Measurements from ENCODE around the gene NADK. TPM values are rescaled to one million over a fixed set of nuclear protein-coding genes. Genes with fewer than 3 reads are reported as not detected.

Gene NADK
- polyA plus RNA-seq = 59.8 TPM
- long read RNA-seq, donor 1, transcript NADK-201 (12 exons, 3,235 nt) = major isoform, 5 of 5 reads
- long read RNA-seq, donor 1, partial matches to known transcripts = 0 of 5 reads
- long read RNA-seq, donor 1, other reads (novel, unspliced or antisense) = 0 of 5 reads
- long read RNA-seq, donor 2, transcript NADK-201 (12 exons, 3,235 nt) = major isoform, 13 of 15 reads
- long read RNA-seq, donor 2, partial matches to known transcripts = 0 of 15 reads
- long read RNA-seq, donor 2, other reads (novel, unspliced or antisense) = 0 of 15 reads
- long read RNA-seq, donor 3 = 0 reads
- long read RNA-seq, donor 4, partial matches to known transcripts = 0 of 1 reads
- long read RNA-seq, donor 4, other reads (novel, unspliced or antisense) = 0 of 1 reads
- long read RNA-seq, donor 5, transcript NADK-201 (12 exons, 3,235 nt) = major isoform, 5 of 6 reads
- long read RNA-seq, donor 5, partial matches to known transcripts = 0 of 6 reads
- long read RNA-seq, donor 5, other reads (novel, unspliced or antisense) = 0 of 6 reads
- long read RNA-seq, donor 6, transcript NADK-201 (12 exons, 3,235 nt) = major isoform, 12 of 16 reads
- long read RNA-seq, donor 6, partial matches to known transcripts = 0 of 16 reads
- long read RNA-seq, donor 6, other reads (novel, unspliced or antisense) = 0 of 16 reads
- long read RNA-seq, donor 7, transcript NADK-201 (12 exons, 3,235 nt) = major isoform, 8 of 11 reads
- long read RNA-seq, donor 7, partial matches to known transcripts = 0 of 11 reads
- long read RNA-seq, donor 7, other reads (novel, unspliced or antisense) = 0 of 11 reads
- long read RNA-seq, donor 8, transcript NADK-206 (3 exons, 722 nt) = major isoform, 7 of 14 reads
- long read RNA-seq, donor 8, transcript NADK-201 (12 exons, 3,235 nt) = major isoform, 7 of 14 reads
- long read RNA-seq, donor 8, partial matches to known transcripts = 0 of 14 reads
- long read RNA-seq, donor 8, other reads (novel, unspliced or antisense) = 0 of 14 reads
- long read RNA-seq, donor 9, transcript NADK-201 (12 exons, 3,235 nt) = major isoform, 10 of 13 reads
- long read RNA-seq, donor 9, partial matches to known transcripts = 0 of 13 reads
- long read RNA-seq, donor 9, other reads (novel, unspliced or antisense) = 0 of 13 reads
- long read RNA-seq, donor 10, transcript NADK-201 (12 exons, 3,235 nt) = major isoform, 10 of 14 reads
- long read RNA-seq, donor 10, partial matches to known transcripts = 0 of 14 reads
- long read RNA-seq, donor 10, other reads (novel, unspliced or antisense) = 0 of 14 reads
- long read RNA-seq, donor 11, transcript NADK-201 (12 exons, 3,235 nt) = major isoform, 9 of 11 reads
- long read RNA-seq, donor 11, partial matches to known transcripts = 0 of 11 reads
- long read RNA-seq, donor 11, other reads (novel, unspliced or antisense) = 0 of 11 reads

- H3K4me3 ChIP-seq (ENCODE audit: low read length) = peak within 1 kb of the TSS; percentile 61
- H3K27me3 ChIP-seq (ENCODE audit: control insufficient read depth, insufficient read depth, low read length) = no peaks in the 10 kb centered on the region
- DNase-seq = peak; percentile 71
- H3K9me3 ChIP-seq (ENCODE audit: control insufficient read depth, low read depth, low read length) = peaks cover 3% of the 10 kb centered on the region
- H3K27ac ChIP-seq (ENCODE audit: low read length) = peak within 1 kb of the TSS; percentile 91
- no peaks in the 10 kb centered on the region for H3K36me3 ChIP-seq (ENCODE audit: control insufficient read depth, insufficient read depth, low read length)
- whole genome bisulfite sequencing (ENCODE audit: insufficient coverage, low lambda C conversion rate) = no CpG with 5 or more reads among the region's 99 CpGs
- H3K4me1 ChIP-seq (ENCODE audit: control insufficient read depth, insufficient read depth, low read length) = peaks cover 54% of the 10 kb centered on the region
These were observed at the start of gene NADK for GRCh38 chr1:1777950-1778662. NADK (minus strand) TSS chr1:1778470; CDS start chr1:1765406, 13,064 bp downstream.

- Histone ChIP-seq H3K27me3 (ENCODE audit: control insufficient read depth, insufficient read depth, low read length) (no peaks in the 10 kb centered on the region), H3K36me3 (ENCODE audit: control insufficient read depth, insufficient read depth, low read length) (peaks cover 33% of the 10 kb centered on the region), H3K4me1 (ENCODE audit: control insufficient read depth, insufficient read depth, low read length) (peaks cover 7% of the 10 kb centered on the region), H3K9me3 (ENCODE audit: control insufficient read depth, low read depth, low read length) (no peaks in the 10 kb centered on the region), H3K27ac (ENCODE audit: low read length) (no peak overlapping the region), H3K4me3 (ENCODE audit: low read length) (no peak overlapping the region)
- whole genome bisulfite sequencing (ENCODE audit: insufficient coverage, low lambda C conversion rate) = 100% methylated on average over 1 of the region's 14 CpGs
- no peak for DNase-seq
These were observed 49.0 kb upstream of the NADK start for GRCh38 chr1:1827089-1827848.

GRCh38 chr1:1826356-1827088, 48.3 kb upstream of the NADK start:
- Histone ChIP-seq H3K9me3 (ENCODE audit: control insufficient read depth, low read depth, low read length) (no peaks in the 10 kb centered on the region), H3K4me3 (ENCODE audit: low read length) (no peak overlapping the region), H3K36me3 (ENCODE audit: control insufficient read depth, insufficient read depth, low read length) (peaks cover 36% of the 10 kb centered on the region), H3K27ac (ENCODE audit: low read length) (no peak overlapping the region), H3K27me3 (ENCODE audit: control insufficient read depth, insufficient read depth, low read length) (no peaks in the 10 kb centered on the region), H3K4me1 (ENCODE audit: control insufficient read depth, insufficient read depth, low read length) (peaks cover 7% of the 10 kb centered on the region)
- no CpG with 5 or more reads among the region's 9 CpGs for WGBS (ENCODE audit: insufficient coverage, low lambda C conversion rate)
- DNase-seq = peak in 1 of 2 donors; percentile 19

GRCh38 chr1:1825217-1825616, 46.9 kb upstream of the NADK start:
- no CpG with 5 or more reads among the region's 5 CpGs for WGBS (ENCODE audit: insufficient coverage, low lambda C conversion rate)

GRCh38 chr1:1819762-1820161, 41.5 kb upstream of the NADK start:
- no peak overlapping the region for H3K4me3 ChIP-seq (ENCODE audit: low read length)
- H3K36me3 ChIP-seq (ENCODE audit: control insufficient read depth, insufficient read depth, low read length) = peaks cover 60% of the 10 kb centered on the region
- no CpG with 5 or more reads among the region's 6 CpGs for whole genome bisulfite sequencing (ENCODE audit: insufficient coverage, low lambda C conversion rate)
- no peaks in the 10 kb centered on the region for H3K4me1 ChIP-seq (ENCODE audit: control insufficient read depth, insufficient read depth, low read length)
- no peak overlapping the region for H3K27ac ChIP-seq (ENCODE audit: low read length)
- DNase-seq = no peak
- no peaks in the 10 kb centered on the region for H3K9me3 ChIP-seq (ENCODE audit: control insufficient read depth, low read depth, low read length)
- no peaks in the 10 kb centered on the region for H3K27me3 ChIP-seq (ENCODE audit: control insufficient read depth, insufficient read depth, low read length)

More at GRCh38 chr1:1825217-1825616, 46.9 kb upstream of the NADK start:
- Histone ChIP-seq H3K27me3 (ENCODE audit: control insufficient read depth, insufficient read depth, low read length) (no peaks in the 10 kb centered on the region), H3K9me3 (ENCODE audit: control insufficient read depth, low read depth, low read length) (no peaks in the 10 kb centered on the region), H3K4me1 (ENCODE audit: control insufficient read depth, insufficient read depth, low read length) (peaks cover 7% of the 10 kb centered on the region), H3K36me3 (ENCODE audit: control insufficient read depth, insufficient read depth, low read length) (peaks cover 42% of the 10 kb centered on the region), H3K27ac (ENCODE audit: low read length) (no peak overlapping the region), H3K4me3 (ENCODE audit: low read length) (no peak overlapping the region)
- DNase-seq = no peak

DNA sequence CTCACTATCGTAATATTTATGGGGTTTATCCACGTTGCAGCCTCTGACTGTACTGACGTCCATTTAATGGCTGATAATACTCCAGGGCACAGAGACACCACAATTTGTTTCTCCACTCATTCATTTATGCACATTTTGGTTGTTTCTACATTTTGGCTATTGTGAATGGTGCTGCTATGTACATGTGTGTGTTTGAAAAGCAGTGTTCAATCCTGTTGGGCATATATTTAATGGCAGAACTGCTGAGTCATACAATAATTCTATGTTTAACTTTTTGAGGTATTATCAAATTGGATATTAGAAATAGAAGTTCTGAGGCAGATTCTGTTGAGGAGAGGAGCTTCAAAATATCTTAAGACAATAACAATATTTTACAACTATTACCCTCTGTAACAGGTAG, 39.0 kb upstream of the NADK start:
- Histone ChIP-seq H3K4me1 (ENCODE audit: control insufficient read depth, insufficient read depth, low read length) (no peaks in the 10 kb centered on the region), H3K36me3 (ENCODE audit: control insufficient read depth, insufficient read depth, low read length) (peaks cover 67% of the 10 kb centered on the region), H3K4me3 (ENCODE audit: low read length) (no peak overlapping the region), H3K9me3 (ENCODE audit: control insufficient read depth, low read depth, low read length) (no peaks in the 10 kb centered on the region), H3K27me3 (ENCODE audit: control insufficient read depth, insufficient read depth, low read length) (no peaks in the 10 kb centered on the region), H3K27ac (ENCODE audit: low read length) (no peak overlapping the region)
- no peak for DNase-seq
- WGBS (ENCODE audit: insufficient coverage, low lambda C conversion rate) = no CpG with 5 or more reads among the region's 3 CpGs

GRCh38 chr1:1815606-1816281, 37.5 kb upstream of the NADK start:
- Histone ChIP-seq H3K9me3 (ENCODE audit: control insufficient read depth, low read depth, low read length) (no peaks in the 10 kb centered on the region), H3K4me1 (ENCODE audit: control insufficient read depth, insufficient read depth, low read length) (no peaks in the 10 kb centered on the region), H3K27me3 (ENCODE audit: control insufficient read depth, insufficient read depth, low read length) (no peaks in the 10 kb centered on the region), H3K27ac (ENCODE audit: low read length) (no peak overlapping the region), H3K4me3 (ENCODE audit: low read length) (no peak overlapping the region), H3K36me3 (ENCODE audit: control insufficient read depth, insufficient read depth, low read length) (peaks cover 57% of the 10 kb centered on the region)
- DNase-seq = no peak
- WGBS (ENCODE audit: insufficient coverage, low lambda C conversion rate) = 80% methylated on average over 1 of the region's 14 CpGs

DNA sequence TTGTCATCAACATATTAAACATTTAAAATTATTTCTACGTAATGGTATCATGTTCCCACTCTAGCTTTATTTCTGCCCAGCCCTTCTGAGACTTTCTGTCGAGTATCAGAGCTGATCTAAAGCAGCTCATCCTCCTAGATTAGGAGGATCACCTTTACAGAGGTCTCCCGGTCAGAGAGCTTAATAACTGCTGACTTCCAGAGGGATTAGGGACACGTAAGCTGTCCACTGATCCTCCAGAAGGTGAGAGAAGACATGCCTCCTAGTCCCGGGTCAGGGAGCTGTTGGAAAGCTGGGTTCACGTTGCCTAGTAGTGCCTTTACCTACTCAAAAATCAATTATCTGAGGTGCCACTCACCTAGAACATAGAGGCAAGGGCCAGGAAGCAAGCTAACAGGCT, 31.2 kb upstream of the NADK start:
- no peaks in the 10 kb centered on the region for H3K9me3 ChIP-seq (ENCODE audit: control insufficient read depth, low read depth, low read length)
- DNase-seq = no peak
- H3K4me3 ChIP-seq (ENCODE audit: low read length) = no peak overlapping the region
- H3K27ac ChIP-seq (ENCODE audit: low read length) = no peak overlapping the region
- peaks cover 58% of the 10 kb centered on the region for H3K36me3 ChIP-seq (ENCODE audit: control insufficient read depth, insufficient read depth, low read length)
- no peaks in the 10 kb centered on the region for H3K27me3 ChIP-seq (ENCODE audit: control insufficient read depth, insufficient read depth, low read length)
- no peaks in the 10 kb centered on the region for H3K4me1 ChIP-seq (ENCODE audit: control insufficient read depth, insufficient read depth, low read length)
- WGBS (ENCODE audit: insufficient coverage, low lambda C conversion rate) = no CpG with 5 or more reads among the region's 6 CpGs

All from large intestine (tissue), 12 donors.